Measurements from ENCODE around the gene IQSEC1. TPM values are rescaled to one million over a fixed set of nuclear protein-coding genes. Genes with fewer than 3 reads are reported as not detected.

IQSEC1 gene
- polyA plus RNA-seq, 3 donors = 17.7 to 61.7 (median 30.3) TPM

- no peak overlapping the region for H3K4me3 Mint-ChIP-seq
- H3K27me3 Mint-ChIP-seq (ENCODE audit: low read depth in 3 of 3) = peaks cover 5 to 8% (median 5%) of the 10 kb centered on the region in 3 donors
- peaks cover 0 to 5% (median 0%) of the 10 kb centered on the region in 7 donors for H3K9me3 Mint-ChIP-seq
- Histone ChIP-seq H3K9ac (ENCODE audit: insufficient read depth, low read length, poor library complexity, severe bottlenecking) (no peak overlapping the region), H2AFZ (ENCODE audit: insufficient read depth, low read depth, low read length, poor library complexity, severe bottlenecking) (no peak overlapping the region), H3K4me1 (ENCODE audit: control insufficient read depth in 1 of 2, insufficient read depth in 2 of 2, low read length in 2 of 2) (no peaks in the 10 kb centered on the region), H4K20me1 (ENCODE audit: insufficient read depth, low read length) (no peaks in the 10 kb centered on the region), H3K4me3 (replicated peaks in 1 of 3; ENCODE audit: low read depth in 2 of 3, low read length in 3 of 3) (no peak overlapping the region), H3K27ac (ENCODE audit: low read depth in 1 of 2, low read length in 2 of 2) (no peak overlapping the region), H3K27me3 (ENCODE audit: control insufficient read depth in 2 of 2, insufficient read depth in 2 of 2, low read length in 2 of 2) (no peaks in the 10 kb centered on the region), H3K9me3 (replicated peaks in 1 of 2; ENCODE audit: control insufficient read depth in 1 of 2, insufficient read depth in 1 of 2, low read length in 2 of 2) (no peaks in the 10 kb centered on the region), H3K36me3 (replicated peaks in 1 of 2; ENCODE audit: control insufficient read depth in 1 of 2, insufficient read depth in 2 of 2, low read length in 2 of 2) (no peaks in the 10 kb centered on the region), H3K4me2 (replicated peaks; ENCODE audit: extremely low read depth, low read length, poor library complexity, severe bottlenecking) (no peak overlapping the region), H3K79me2 (ENCODE audit: insufficient read depth, low read length) (no peaks in the 10 kb centered on the region)
- TF ChIP-seq CTCF (IDR thresholded peaks at IDR 0.05) = no peak
- H3K27ac Mint-ChIP-seq = peak overlapping the region in 1 of 7 donors; percentile 37
- intact Hi-C loops (cut with micrococcal nuclease) = no loop called here
- WGBS (ENCODE audit: insufficient coverage) = 94% methylated on average over 5 of the region's 7 CpGs
- H3K36me3 Mint-ChIP-seq = no peaks in the 10 kb centered on the region
- DNase-seq = no peak
- no peaks in the 10 kb centered on the region for H3K4me1 Mint-ChIP-seq
These were observed 41.6 kb downstream of the IQSEC1 start for GRCh38 chr3:13031621-13032020.

- no peaks in the 10 kb centered on the region for H3K36me3 ChIP-seq (replicated peaks in 1 of 2; ENCODE audit: control insufficient read depth in 1 of 2, insufficient read depth in 2 of 2, low read length in 2 of 2)
- no peaks in the 10 kb centered on the region for H4K20me1 ChIP-seq (ENCODE audit: insufficient read depth, low read length)
- H3K27ac ChIP-seq (ENCODE audit: low read depth in 1 of 2, low read length in 2 of 2) = no peak overlapping the region
- Mint-ChIP-seq H3K36me3 (no peaks in the 10 kb centered on the region), H3K9me3 (peaks cover 0 to 5% (median 0%) of the 10 kb centered on the region in 7 donors), H3K4me1 (peaks cover 2% of the 10 kb centered on the region), H3K27me3 (ENCODE audit: low read depth in 3 of 3) (peaks cover 5 to 8% (median 8%) of the 10 kb centered on the region in 3 donors), H3K4me3 (no peak overlapping the region), H3K27ac (no peak overlapping the region)
- DNase-seq = no peak
- H3K4me3 ChIP-seq (replicated peaks in 1 of 3; ENCODE audit: low read depth in 2 of 3, low read length in 3 of 3) = no peak overlapping the region
- no peaks in the 10 kb centered on the region for H3K79me2 ChIP-seq (ENCODE audit: insufficient read depth, low read length)
- peaks cover 0 to 2% of the 10 kb centered on the region in 2 donors for H3K4me1 ChIP-seq (ENCODE audit: control insufficient read depth in 1 of 2, insufficient read depth in 2 of 2, low read length in 2 of 2)
- no peaks in the 10 kb centered on the region for H3K9me3 ChIP-seq (replicated peaks in 1 of 2; ENCODE audit: control insufficient read depth in 1 of 2, insufficient read depth in 1 of 2, low read length in 2 of 2)
- TF ChIP-seq CTCF (IDR thresholded peaks at IDR 0.05) = no peak
- no peak overlapping the region for H2AFZ ChIP-seq (ENCODE audit: insufficient read depth, low read depth, low read length, poor library complexity, severe bottlenecking)
- H3K27me3 ChIP-seq (ENCODE audit: control insufficient read depth in 2 of 2, insufficient read depth in 2 of 2, low read length in 2 of 2) = no peaks in the 10 kb centered on the region
- intact Hi-C loops (cut with micrococcal nuclease) = no loop called here
- H3K4me2 ChIP-seq (replicated peaks; ENCODE audit: extremely low read depth, low read length, poor library complexity, severe bottlenecking) = no peak overlapping the region
- 95% methylated on average over 7 of the region's 9 CpGs for whole genome bisulfite sequencing (ENCODE audit: insufficient coverage)
- H3K9ac ChIP-seq (ENCODE audit: insufficient read depth, low read length, poor library complexity, severe bottlenecking) = no peak overlapping the region
These were observed 42.5 kb downstream of the IQSEC1 start for GRCh38 chr3:13030684-13031083.
